Astrocyte (in vitro differentiated cells and primary cell): ENCODE results near the gene PVALEF. TPM values are rescaled to one million over a fixed set of nuclear protein-coding genes. Genes with fewer than 3 reads are reported as not detected.

Experiments
- DNase-seq: peaks from one replicate; pipeline ENCODE4 v3.0.0-alpha.2; 2010; ENCODE audit warnings: low read depth
- FAIRE-seq: peaks from 2 replicates; lab custom pipeline; 2011; peaks lifted over from hg19 to GRCh38; lab: Jason Lieb, UNC
- H2AFZ ChIP-seq: 2 replicates; pipeline ENCODE4 v1.6.0; 2012; ENCODE audit warnings: low read depth, low read length, inconsistent platforms
- H3K27ac ChIP-seq: 2 replicates; pipeline ENCODE4 v1.5.1; 2011; ENCODE audit warnings: low read depth, low read length, inconsistent platforms
- H3K27me3 ChIP-seq: 2 replicates; pipeline ENCODE4 v1.6.0; 2011; ENCODE audit warnings: low read length, inconsistent platforms; ENCODE audit not compliant: insufficient read depth
- H3K36me3 ChIP-seq: 2 replicates; pipeline ENCODE4 v1.5.1; 2011; ENCODE audit warnings: low read length, inconsistent platforms; ENCODE audit not compliant: insufficient read depth
- H3K4me1 ChIP-seq: 2 replicates; pipeline ENCODE4 v1.5.1; 2011; ENCODE audit warnings: low read length, inconsistent platforms; ENCODE audit not compliant: insufficient read depth
- H3K4me2 ChIP-seq: 2 replicates; pipeline ENCODE4 v1.6.0; 2012; ENCODE audit warnings: low read length, inconsistent platforms
- H3K4me3 ChIP-seq: 2 replicates; pipeline ENCODE4 v1.5.1; 2011; ENCODE audit warnings: low read depth, mild to moderate bottlenecking, low read length, inconsistent platforms; ENCODE audit not compliant: insufficient read depth
- H3K79me2 ChIP-seq: 2 replicates; pipeline ENCODE4 v1.6.0; 2012; ENCODE audit warnings: mild to moderate bottlenecking, low read length, inconsistent platforms; ENCODE audit not compliant: insufficient read depth
- H3K9ac ChIP-seq: 2 replicates; pipeline ENCODE4 v1.6.0; 2012; ENCODE audit warnings: mild to moderate bottlenecking, low read length, inconsistent platforms
- H3K9me3 ChIP-seq: 2 replicates; pipeline ENCODE4 v1.5.1; 2012; ENCODE audit warnings: low read depth, mild to moderate bottlenecking, low read length, inconsistent platforms; ENCODE audit not compliant: insufficient read depth
- H4K20me1 ChIP-seq: 2 replicates; pipeline ENCODE4 v1.6.0; 2012; ENCODE audit warnings: low read length, inconsistent platforms; ENCODE audit not compliant: insufficient read depth
- H3K27ac Mint-ChIP-seq: one replicate; pipeline ENCODE4 v1.8.0; 2021; ENCODE audit warnings: mild to moderate bottlenecking, mixed read lengths; ENCODE audit not compliant: unreplicated experiment
- H3K27me3 Mint-ChIP-seq: one replicate; pipeline ENCODE4 v1.8.0; 2021; ENCODE audit warnings: low read depth, mixed read lengths; ENCODE audit not compliant: unreplicated experiment
- H3K36me3 Mint-ChIP-seq: one replicate; pipeline ENCODE4 v1.8.0; 2021; ENCODE audit warnings: low read depth, mixed read lengths; ENCODE audit not compliant: unreplicated experiment
- H3K4me1 Mint-ChIP-seq: one replicate; pipeline ENCODE4 v1.8.0; 2021; ENCODE audit warnings: low read depth, mixed read lengths; ENCODE audit not compliant: unreplicated experiment
- H3K4me3 Mint-ChIP-seq: one replicate; pipeline ENCODE4 v1.8.0; 2021; ENCODE audit warnings: mild to moderate bottlenecking, moderate library complexity, mixed read lengths; ENCODE audit not compliant: unreplicated experiment
- H3K9me3 Mint-ChIP-seq: one replicate; pipeline ENCODE4 v1.8.0; 2021; ENCODE audit warnings: mild to moderate bottlenecking, mixed read lengths; ENCODE audit not compliant: unreplicated experiment
- CTCF ChIP-seq: IDR thresholded peaks from 2 replicates; pipeline ENCODE4 v1.5.1; 2011; ENCODE audit warnings: low read depth, mild to moderate bottlenecking, inconsistent platforms, low read length, moderate library complexity; ENCODE audit not compliant: insufficient read depth
- EZH2 ChIP-seq: IDR thresholded peaks from 2 replicates; pipeline ENCODE4 v1.6.1; 2012; ENCODE audit warnings: mild to moderate bottlenecking, low read length, inconsistent platforms; ENCODE audit not compliant: insufficient read depth
- total RNA-seq: library from RNA; stranded (reverse); gene quantifications from 2 replicates; pipeline ENCODE4 v1.2.1, GENCODE V29; 2021

The PVALEF gene
- total RNA-seq, 1 donor from 2014 or later: not detected

- Histone ChIP-seq H3K4me3 (no peak overlapping the region), H3K27me3 (peaks cover 2% of the 10 kb centered on the region), H2AFZ (no peak overlapping the region), H3K4me2 (no peak overlapping the region), H3K79me2 (no peaks in the 10 kb centered on the region), H3K9ac (no peak overlapping the region), H4K20me1 (no peaks in the 10 kb centered on the region), H3K4me1 (no peaks in the 10 kb centered on the region), H3K27ac (no peak overlapping the region), H3K9me3 (no peaks in the 10 kb centered on the region), H3K36me3 (no peaks in the 10 kb centered on the region)
- Mint-ChIP-seq H3K27ac (peak overlapping the region; percentile 26), H3K9me3 (no peaks in the 10 kb centered on the region), H3K36me3 (no peaks in the 10 kb centered on the region), H3K4me3 (no peak overlapping the region), H3K4me1 (no peaks in the 10 kb centered on the region), H3K27me3 (peaks cover 25% of the 10 kb centered on the region)
- FAIRE-seq (no peak), DNase-seq (no peak)
- no peak for TF ChIP-seq EZH2
- TF ChIP-seq CTCF: no peak
Measured at GRCh38 chr17:81156866-81157805, 8.2 kb upstream of the PVALEF start.

DNA sequence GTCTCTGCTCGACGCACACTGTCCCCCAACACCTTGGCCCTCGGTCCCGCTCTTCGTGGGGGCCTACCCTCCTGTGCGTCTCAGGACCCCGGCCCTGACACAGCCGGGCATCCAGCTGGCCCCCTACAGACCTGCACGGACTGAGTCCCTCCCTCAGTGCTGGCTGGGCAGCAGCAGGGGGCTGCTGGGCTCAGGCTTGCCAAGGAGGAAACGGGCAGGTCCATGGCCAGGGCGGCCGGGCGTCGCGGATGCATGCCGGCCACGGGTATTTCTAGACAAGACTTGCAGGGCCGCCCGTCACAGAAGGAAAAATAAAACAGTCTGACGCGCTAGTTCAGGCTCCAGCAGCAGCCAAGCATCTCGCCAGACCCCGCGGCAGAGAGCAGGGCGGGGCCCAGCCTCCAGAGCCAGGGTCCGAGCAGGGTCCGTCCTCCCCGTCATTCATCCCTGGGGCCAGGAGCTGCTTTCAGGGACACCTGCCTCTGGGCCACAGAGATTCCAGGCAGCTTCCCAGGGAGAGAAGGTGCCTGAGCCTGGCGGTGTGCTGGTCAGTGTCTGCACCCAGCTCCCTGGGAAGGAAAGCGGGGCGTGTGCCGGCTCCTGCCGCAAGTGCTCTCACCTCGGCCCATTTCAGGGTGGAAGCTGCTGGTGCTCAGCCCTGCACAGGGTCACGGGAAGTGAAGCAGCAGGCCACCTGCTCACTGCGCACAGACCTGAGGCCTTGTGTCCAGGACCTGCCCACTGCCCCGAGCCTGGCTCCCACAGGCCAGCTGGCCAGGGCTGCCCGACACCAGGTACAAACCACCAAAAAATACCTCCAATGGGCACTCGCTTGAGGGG, 7.2 kb upstream of the PVALEF start:
- H3K4me1 Mint-ChIP-seq: no peaks in the 10 kb centered on the region
- TF ChIP-seq CTCF (no peak), EZH2 (no peak)
- peaks cover 24% of the 10 kb centered on the region for H3K27me3 Mint-ChIP-seq
- no peaks in the 10 kb centered on the region for H4K20me1 ChIP-seq
- FAIRE-seq: no peak
- peaks cover 2% of the 10 kb centered on the region for H3K27me3 ChIP-seq
- no peak overlapping the region for H3K4me3 ChIP-seq
- no peak overlapping the region for H3K4me2 ChIP-seq
- no peak overlapping the region for H3K9ac ChIP-seq
- no peaks in the 10 kb centered on the region for H3K9me3 ChIP-seq
- no peaks in the 10 kb centered on the region for H3K4me1 ChIP-seq
- no peak overlapping the region for H3K27ac ChIP-seq
- H3K27ac Mint-ChIP-seq: no peak overlapping the region
- H3K36me3 ChIP-seq: no peaks in the 10 kb centered on the region
- no peak for DNase-seq
- H2AFZ ChIP-seq: no peak overlapping the region
- no peaks in the 10 kb centered on the region for H3K79me2 ChIP-seq
- H3K9me3 Mint-ChIP-seq: no peaks in the 10 kb centered on the region
- no peak overlapping the region for H3K4me3 Mint-ChIP-seq
- no peaks in the 10 kb centered on the region for H3K36me3 Mint-ChIP-seq
